ENCODE results near the gene EIF2B5.

EIF2B5 gene

GRCh38 chr3:184133840-184134745 is 1.1 kb upstream of the EIF2B5 start:
- in situ Hi-C loops (cut with HindIII; ENCODE audit: low sequenced_read_pairs) = no loop called here
- TF ChIP-seq CTCF (IDR thresholded peaks at IDR 0.05; ENCODE audit: low read depth, low read length) = no peak
- H3K4me3 ChIP-seq (ENCODE audit: low read depth, low read length) = peak overlapping the region; percentile 96
- DNase-seq (ENCODE audit: low read depth, low spot score) = peak; percentile 73

GRCh38 chr3:184134746-184135148 is 411 bp upstream of the EIF2B5 start:
- TF ChIP-seq CTCF (IDR thresholded peaks at IDR 0.05; ENCODE audit: low read depth, low read length) = no peak
- DNase-seq (ENCODE audit: low read depth, low spot score) = no peak
- in situ Hi-C loops (cut with HindIII; ENCODE audit: low sequenced_read_pairs) = no loop called here
- peak overlapping the region; percentile 96 for H3K4me3 ChIP-seq (ENCODE audit: low read depth, low read length)

GRCh38 chr3:184135911-184136260 is 728 bp downstream of the EIF2B5 start:
- peak overlapping the region; percentile 96 for H3K4me3 ChIP-seq (ENCODE audit: low read depth, low read length)
- TF ChIP-seq CTCF (IDR thresholded peaks at IDR 0.05; ENCODE audit: low read depth, low read length) = no peak
- DNase-seq (ENCODE audit: low read depth, low spot score) = no peak
- in situ Hi-C loops (cut with HindIII; ENCODE audit: low sequenced_read_pairs) = no loop called here

GRCh38 chr3:184140436-184140835 is 5.3 kb downstream of the EIF2B5 start:
- in situ Hi-C loops (cut with HindIII; ENCODE audit: low sequenced_read_pairs) = no loop called here
- H3K4me3 ChIP-seq (ENCODE audit: low read depth, low read length) = no peak overlapping the region
- no peak for TF ChIP-seq CTCF (IDR thresholded peaks at IDR 0.05; ENCODE audit: low read depth, low read length)
- no peak for DNase-seq (ENCODE audit: low read depth, low spot score)

GRCh38 chr3:184142199-184142598 is 7.0 kb downstream of the EIF2B5 start:
- no peak overlapping the region for H3K4me3 ChIP-seq (ENCODE audit: low read depth, low read length)
- no peak for TF ChIP-seq CTCF (IDR thresholded peaks at IDR 0.05; ENCODE audit: low read depth, low read length)
- DNase-seq (ENCODE audit: low read depth, low spot score) = no peak
- in situ Hi-C loops (cut with HindIII; ENCODE audit: low sequenced_read_pairs) = no loop called here

GRCh38 chr3:184143327-184143726 is 8.2 kb downstream of the EIF2B5 start:
- H3K4me3 ChIP-seq (ENCODE audit: low read depth, low read length) = no peak overlapping the region
- in situ Hi-C loops (cut with HindIII; ENCODE audit: low sequenced_read_pairs) = no loop called here
- TF ChIP-seq CTCF (IDR thresholded peaks at IDR 0.05; ENCODE audit: low read depth, low read length) = no peak
- no peak for DNase-seq (ENCODE audit: low read depth, low spot score)

Measured in astrocyte of the spinal cord (primary cell).